ENCODE data around the gene TAS1R2.
"Not testable (repeated sequence)": the region's sequence is repeated elsewhere in the genome, so short reads cannot be mapped to it uniquely, and the experiment has no call there.

TAS1R2 gene

GRCh38 chr1:18895317-18895716 is 35.9 kb upstream of the TAS1R2 start:
- DNase-seq (ENCODE audit: low read depth in 1 of 2, low spot score in 1 of 2) = no peak
- in situ Hi-C loops (cut with HindIII; ENCODE audit: low pct_unique_long_range_greater_than_20kb, low sequenced_read_pairs) = no loop called here
- TF ChIP-seq JUND (IDR thresholded peaks at IDR 0.05; ENCODE audit: low read depth) = no peak

GRCh38 chr1:18893120-18893519 is 33.7 kb upstream of the TAS1R2 start:
- in situ Hi-C loops (cut with HindIII; ENCODE audit: low pct_unique_long_range_greater_than_20kb, low sequenced_read_pairs) = no loop called here
- no peak for TF ChIP-seq JUND (IDR thresholded peaks at IDR 0.05; ENCODE audit: low read depth)
- no peak for DNase-seq (ENCODE audit: low read depth in 1 of 2, low spot score in 1 of 2)

- in situ Hi-C loops (cut with HindIII; ENCODE audit: low pct_unique_long_range_greater_than_20kb, low sequenced_read_pairs); DNase-seq (ENCODE audit: low read depth in 1 of 2, low spot score in 1 of 2): not testable (repeated sequence)
Observed at GRCh38 chr1:18891858-18892257, 32.4 kb upstream of the TAS1R2 start.

GRCh38 chr1:18891426-18891780 is 31.9 kb upstream of the TAS1R2 start:
- no peak for TF ChIP-seq JUND (IDR thresholded peaks at IDR 0.05; ENCODE audit: low read depth)
- in situ Hi-C loops (cut with HindIII; ENCODE audit: low pct_unique_long_range_greater_than_20kb, low sequenced_read_pairs) = no loop called here

DNA sequence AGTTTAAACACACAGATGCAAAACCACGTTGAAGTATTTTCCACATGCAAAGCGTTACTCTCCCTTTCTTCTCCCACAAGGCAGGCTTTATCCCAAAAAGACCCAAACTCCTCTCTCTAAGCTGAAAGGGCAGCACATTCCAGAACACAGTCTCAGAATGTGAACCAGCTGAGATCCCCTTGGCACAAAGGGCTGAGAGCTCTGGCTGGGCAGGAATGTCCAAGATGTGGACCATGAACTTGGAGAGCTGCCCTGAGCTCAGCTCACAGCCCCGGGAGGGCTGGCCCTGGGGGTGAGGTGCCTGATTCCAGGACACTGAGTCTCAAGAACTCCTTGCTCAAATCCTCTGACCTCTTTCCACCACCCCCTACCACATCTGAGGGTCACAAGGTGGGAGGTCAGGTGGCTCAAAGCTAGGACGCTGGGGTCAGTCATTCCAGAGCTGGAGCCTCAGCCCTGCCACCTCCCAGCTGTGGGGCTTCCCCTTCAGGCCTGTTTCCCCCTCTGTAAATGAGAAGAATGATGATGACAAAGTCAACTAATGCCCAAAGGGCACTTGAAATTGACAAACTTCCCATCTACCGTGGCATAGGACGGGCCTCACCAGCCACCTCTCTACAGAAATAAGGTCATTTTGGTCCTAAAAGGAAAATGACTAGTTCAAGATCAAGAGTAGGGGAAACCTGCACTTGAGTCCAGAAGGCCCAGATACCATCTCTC is 31.4 kb upstream of the TAS1R2 start:
- TF ChIP-seq JUND (IDR thresholded peaks at IDR 0.05; ENCODE audit: low read depth) = no peak
- no peak for DNase-seq (ENCODE audit: low read depth in 1 of 2, low spot score in 1 of 2)
- in situ Hi-C loops (cut with HindIII; ENCODE audit: low pct_unique_long_range_greater_than_20kb, low sequenced_read_pairs) = no loop called here

More at GRCh38 chr1:18891426-18891780, 31.9 kb upstream of the TAS1R2 start:
- no peak for DNase-seq (ENCODE audit: low read depth in 1 of 2, low spot score in 1 of 2)

DNA sequence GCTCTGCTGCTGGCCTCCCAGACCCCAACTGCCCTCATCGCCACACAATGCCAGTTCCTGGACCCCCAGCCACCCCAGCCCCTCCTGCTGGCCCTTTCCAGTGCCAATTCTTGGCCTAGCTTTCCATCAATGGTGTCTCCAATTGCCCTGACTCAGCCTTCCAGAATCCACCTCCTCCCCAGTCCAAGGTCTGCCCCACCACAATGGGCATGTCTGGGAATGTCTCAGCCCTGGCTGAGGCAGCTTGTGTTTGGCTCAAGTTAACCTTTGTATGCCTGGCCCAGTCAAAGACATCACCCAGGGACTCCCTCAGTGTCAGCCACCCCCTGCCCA is 26.5 kb upstream of the TAS1R2 start:
- in situ Hi-C loops (cut with HindIII; ENCODE audit: low pct_unique_long_range_greater_than_20kb, low sequenced_read_pairs) = no loop called here
- no peak for DNase-seq (ENCODE audit: low read depth in 1 of 2, low spot score in 1 of 2)
- no peak for TF ChIP-seq JUND (IDR thresholded peaks at IDR 0.05; ENCODE audit: low read depth)

- in situ Hi-C loops (cut with HindIII; ENCODE audit: low pct_unique_long_range_greater_than_20kb, low sequenced_read_pairs) = no loop called here
- no peak for TF ChIP-seq JUND (IDR thresholded peaks at IDR 0.05; ENCODE audit: low read depth)
- no peak for DNase-seq (ENCODE audit: low read depth in 1 of 2, low spot score in 1 of 2)
Observed at GRCh38 chr1:18885311-18886002, 26.0 kb upstream of the TAS1R2 start.

- in situ Hi-C loops (cut with HindIII; ENCODE audit: low pct_unique_long_range_greater_than_20kb, low sequenced_read_pairs) = no loop called here
Observed at GRCh38 chr1:18884727-18885126, 25.3 kb upstream of the TAS1R2 start.

DNA sequence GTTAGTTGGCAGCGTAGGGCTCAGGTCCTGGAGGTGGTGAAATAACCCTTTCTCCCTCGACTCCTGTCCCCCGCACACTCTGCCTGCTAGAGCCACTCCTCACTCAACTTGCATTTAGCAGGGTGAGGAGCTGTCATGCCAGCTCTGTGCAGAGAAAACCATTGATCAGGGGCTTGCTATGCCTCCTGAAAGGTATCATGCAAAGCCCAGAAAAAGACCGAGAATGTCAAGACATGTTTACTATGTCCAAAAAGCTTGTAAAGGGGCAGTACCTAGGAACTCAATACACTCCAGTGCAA is 24.9 kb upstream of the TAS1R2 start:
- no peak for DNase-seq (ENCODE audit: low read depth in 1 of 2, low spot score in 1 of 2)
- in situ Hi-C loops (cut with HindIII; ENCODE audit: low pct_unique_long_range_greater_than_20kb, low sequenced_read_pairs) = no loop called here
- no peak for TF ChIP-seq JUND (IDR thresholded peaks at IDR 0.05; ENCODE audit: low read depth)

More at GRCh38 chr1:18884727-18885126, 25.3 kb upstream of the TAS1R2 start:
- no peak for DNase-seq (ENCODE audit: low read depth in 1 of 2, low spot score in 1 of 2)
- no peak for TF ChIP-seq JUND (IDR thresholded peaks at IDR 0.05; ENCODE audit: low read depth)

GRCh38 chr1:18883636-18884418 is 24.4 kb upstream of the TAS1R2 start:
- DNase-seq (ENCODE audit: low read depth in 1 of 2, low spot score in 1 of 2) = peak; percentile 43 to 60
- no peak for TF ChIP-seq JUND (IDR thresholded peaks at IDR 0.05; ENCODE audit: low read depth)
- in situ Hi-C loops (cut with HindIII; ENCODE audit: low pct_unique_long_range_greater_than_20kb, low sequenced_read_pairs) = no loop called here

DNA sequence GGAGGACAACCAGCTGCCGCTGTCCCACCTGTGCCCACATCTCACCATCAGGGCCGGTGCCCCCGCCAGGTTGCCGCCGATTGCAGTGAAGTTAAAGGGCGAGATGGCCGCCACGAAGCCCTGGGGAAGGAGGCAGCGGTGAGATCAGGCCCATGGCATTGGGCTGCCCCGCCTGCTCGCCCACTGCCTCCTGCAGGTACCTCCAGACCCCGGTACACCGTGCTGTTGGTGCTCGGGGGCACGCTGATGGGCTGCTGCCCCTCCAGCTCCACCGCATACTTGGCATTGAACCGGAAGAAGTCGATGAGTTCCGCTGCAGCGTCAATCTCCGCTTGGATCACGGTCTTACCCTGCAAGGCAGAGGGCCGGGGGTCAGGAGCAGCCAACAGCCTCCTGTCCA is 23.6 kb upstream of the TAS1R2 start:
- DNase-seq (ENCODE audit: low read depth in 1 of 2, low spot score in 1 of 2) = no peak
- TF ChIP-seq JUND (IDR thresholded peaks at IDR 0.05; ENCODE audit: low read depth) = no peak
- in situ Hi-C loops (cut with HindIII; ENCODE audit: low pct_unique_long_range_greater_than_20kb, low sequenced_read_pairs) = no loop called here

GRCh38 chr1:18882486-18882885 is 23.0 kb upstream of the TAS1R2 start:
- in situ Hi-C loops (cut with HindIII; ENCODE audit: low pct_unique_long_range_greater_than_20kb, low sequenced_read_pairs) = no loop called here
- no peak for TF ChIP-seq JUND (IDR thresholded peaks at IDR 0.05; ENCODE audit: low read depth)
- DNase-seq (ENCODE audit: low read depth in 1 of 2, low spot score in 1 of 2) = no peak
